Skeletal muscle tissue (tissue), 4 donors: Measurements from ENCODE around the gene CAND2. TPM values are rescaled to one million over a fixed set of nuclear protein-coding genes. Genes with fewer than 3 reads are reported as not detected.
"Not testable (repeated sequence)": the region's sequence is repeated elsewhere in the genome, so short reads cannot be mapped to it uniquely, and the experiment has no call there.

Experiments used
- H3K27ac ChIP-seq: one replicate; pipeline ENCODE4 v1.7.0; 2013; ENCODE audit warnings: mild to moderate bottlenecking, low read depth, low read length, inconsistent platforms
- H3K27me3 ChIP-seq, 3 donors: one replicate each; pipeline ENCODE4 v1.7.0; 2013; ENCODE audit warnings: low read length in 3 of 3; ENCODE audit not compliant: control insufficient read depth in 3 of 3, insufficient read depth in 3 of 3
- H3K36me3 ChIP-seq, 3 donors: one replicate each; pipeline ENCODE4 v1.7.0; 2013; ENCODE audit warnings: low read length in 3 of 3; ENCODE audit not compliant: control insufficient read depth in 3 of 3, insufficient read depth in 3 of 3
- H3K4me1 ChIP-seq, 3 donors: one replicate each; pipeline ENCODE4 v1.7.0; 2013; ENCODE audit warnings: low read length in 3 of 3, mild to moderate bottlenecking in 3 of 3; ENCODE audit not compliant: control insufficient read depth in 3 of 3, insufficient read depth in 3 of 3
- H3K4me3 ChIP-seq, 3 donors: one replicate each; pipeline ENCODE4 v1.7.0; 2013; ENCODE audit warnings: low read length in 3 of 3
- H3K9ac ChIP-seq, 3 donors: one replicate each; pipeline ENCODE4 v1.7.0; 2013; ENCODE audit warnings: low read length in 3 of 3, mild to moderate bottlenecking in 3 of 3, moderate library complexity in 2 of 3, low read depth in 1 of 3
- H3K9me3 ChIP-seq, 3 donors: one replicate each; pipeline ENCODE4 v1.7.0; 2013; ENCODE audit warnings: low read length in 3 of 3; ENCODE audit not compliant: control insufficient read depth in 3 of 3
- total RNA-seq: library from RNA; depleted of rRNA; stranded (reverse); fragments of >200 nt; gene quantifications from one replicate; pipeline ENCODE4 v1.2.3, GENCODE V29; 2014
- donor health status: Osteomylitis.

Gene CAND2
- total RNA-seq, 1 donor from 2014 or later: 22.4 TPM

- no peaks in the 10 kb centered on the region for H3K27me3 ChIP-seq
- no peak overlapping the region for H3K4me3 ChIP-seq
- H3K27ac ChIP-seq: no peak overlapping the region
Observed at GRCh38 chr3:12868039-12869034, 71.9 kb downstream of the CAND2 start.

GRCh38 chr3:12869035-12869621, 72.6 kb downstream of the CAND2 start:
- Histone ChIP-seq H3K4me3 (no peak overlapping the region), H3K9ac (no peak overlapping the region)

More at GRCh38 chr3:12868039-12869034, 71.9 kb downstream of the CAND2 start:
- H3K9ac ChIP-seq: no peak overlapping the region
- H3K36me3 ChIP-seq: no peaks in the 10 kb centered on the region
- H3K9me3 ChIP-seq: no peaks in the 10 kb centered on the region
- H3K4me1 ChIP-seq: peaks cover 16 to 27% (median 20%) of the 10 kb centered on the region in 3 donors

GRCh38 chr3:12870942-12871341, 74.5 kb downstream of the CAND2 start:
- Histone ChIP-seq H3K4me3 (peak overlapping the region in 2 of 3 donors; percentile 27 to 34), H3K36me3 (no peaks in the 10 kb centered on the region), H3K9ac (peak overlapping the region in 2 of 3 donors; percentile 16 to 47), H3K27ac (no peak overlapping the region), H3K27me3 (peaks cover 0 to 4% (median 0%) of the 10 kb centered on the region in 3 donors), H3K9me3 (no peaks in the 10 kb centered on the region), H3K4me1 (peaks cover 16 to 27% (median 20%) of the 10 kb centered on the region in 3 donors)

More at GRCh38 chr3:12869035-12869621, 72.6 kb downstream of the CAND2 start:
- H3K27me3 ChIP-seq: no peaks in the 10 kb centered on the region
- H3K4me1 ChIP-seq: peaks cover 16 to 27% (median 20%) of the 10 kb centered on the region in 3 donors
- H3K9me3 ChIP-seq: no peaks in the 10 kb centered on the region
- no peak overlapping the region for H3K27ac ChIP-seq
- H3K36me3 ChIP-seq: no peaks in the 10 kb centered on the region

- Histone ChIP-seq H3K9ac (no peak overlapping the region), H3K4me3 (peak overlapping the region in 2 of 3 donors; percentile 22 to 27), H3K4me1 (peaks cover 16 to 27% (median 20%) of the 10 kb centered on the region in 3 donors), H3K27me3 (peaks cover 0 to 4% (median 3%) of the 10 kb centered on the region in 3 donors), H3K27ac (no peak overlapping the region), H3K36me3 (no peaks in the 10 kb centered on the region), H3K9me3 (no peaks in the 10 kb centered on the region)
Observed at GRCh38 chr3:12871404-12871983, 75.0 kb downstream of the CAND2 start.

- Histone ChIP-seq H3K4me1 (peaks cover 4 to 19% (median 8%) of the 10 kb centered on the region in 3 donors), H3K9ac (peak overlapping the region in 1 of 3 donors; percentile 16), H3K9me3 (no peaks in the 10 kb centered on the region), H3K27ac (no peak overlapping the region), H3K4me3 (no peak overlapping the region), H3K36me3 (no peaks in the 10 kb centered on the region), H3K27me3 (peaks cover 0 to 4% (median 3%) of the 10 kb centered on the region in 3 donors)
Observed at GRCh38 chr3:12875857-12876836, 79.7 kb downstream of the CAND2 start.

GRCh38 chr3:12877040-12877439, 80.6 kb downstream of the CAND2 start:
- Histone ChIP-seq H3K4me1 (peaks cover 0 to 11% (median 0%) of the 10 kb centered on the region in 3 donors), H3K27me3 (peaks cover 0 to 4% (median 3%) of the 10 kb centered on the region in 3 donors)

GRCh38 chr3:12878141-12878574, 81.7 kb downstream of the CAND2 start:
- H3K9me3 ChIP-seq: no peaks in the 10 kb centered on the region
- H3K4me1 ChIP-seq: peaks cover 0 to 9% (median 0%) of the 10 kb centered on the region in 3 donors
- peaks cover 0 to 4% (median 3%) of the 10 kb centered on the region in 3 donors for H3K27me3 ChIP-seq
- H3K27ac ChIP-seq: no peak overlapping the region
- no peaks in the 10 kb centered on the region for H3K36me3 ChIP-seq
- no peak overlapping the region for H3K9ac ChIP-seq
- H3K4me3 ChIP-seq: no peak overlapping the region

More at GRCh38 chr3:12877040-12877439, 80.6 kb downstream of the CAND2 start:
- Histone ChIP-seq H3K9ac (no peak overlapping the region), H3K27ac (no peak overlapping the region), H3K9me3 (no peaks in the 10 kb centered on the region), H3K36me3 (no peaks in the 10 kb centered on the region), H3K4me3 (no peak overlapping the region)

- H3K9ac ChIP-seq, H3K36me3 ChIP-seq, H3K27me3 ChIP-seq, H3K9me3 ChIP-seq, H3K27ac ChIP-seq, H3K4me3 ChIP-seq: not testable (repeated sequence)
- peaks cover 2 to 11% (median 3%) of the 10 kb centered on the region in 3 donors for H3K4me1 ChIP-seq
Observed at GRCh38 chr3:12878758-12879157, 82.3 kb downstream of the CAND2 start.
